ENCODE measurements around the gene KCNH2. TPM values are rescaled to one million over a fixed set of nuclear protein-coding genes. Genes with fewer than 3 reads are reported as not detected.

Gene KCNH2
- polyA plus RNA-seq, 1 of the 3 experiments (the other 2 are of a cell fraction): 2.2 TPM

DNA sequence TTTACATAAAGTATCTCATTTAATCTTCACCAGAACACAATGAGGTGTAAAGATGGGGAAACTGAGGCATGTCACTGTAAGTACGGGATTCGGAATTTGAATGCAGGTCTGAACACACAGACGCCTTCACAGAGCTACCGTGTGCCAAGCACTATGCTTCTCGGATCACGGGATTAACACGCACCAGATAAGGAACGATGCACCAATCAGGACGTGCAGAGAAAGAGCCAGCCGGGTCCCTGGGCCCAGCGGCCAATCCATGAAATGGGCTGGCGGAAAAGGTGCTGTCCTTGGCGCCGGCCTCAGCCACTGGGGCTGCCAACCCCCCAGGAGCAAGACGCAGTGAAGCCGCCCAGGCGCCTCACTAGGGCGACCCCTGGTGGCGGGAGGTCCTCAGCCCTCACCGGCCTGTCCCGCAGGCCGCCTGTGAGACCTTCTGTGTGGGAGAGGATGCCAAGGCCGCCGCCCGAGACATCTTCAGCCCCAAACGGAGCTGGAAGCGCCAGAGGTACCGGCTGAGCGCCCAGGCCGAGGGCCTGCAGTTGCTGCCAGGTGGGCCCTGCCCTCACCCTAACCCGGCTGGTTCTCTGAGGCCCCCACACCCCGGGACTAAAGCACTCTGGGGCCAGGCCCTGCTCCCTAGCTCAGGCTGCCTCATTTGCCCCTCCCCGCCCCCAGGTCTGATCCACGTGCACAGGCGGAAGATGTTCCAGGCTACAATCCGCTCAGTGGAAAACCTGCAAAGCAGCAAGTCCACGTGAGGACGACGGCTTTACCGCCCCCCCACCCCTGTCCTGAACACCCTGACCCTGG is 30.6 kb upstream of the KCNH2 start:
- Histone ChIP-seq H2AFZ (ENCODE audit: low read depth) (no peak overlapping the region), H3K27me3 (ENCODE audit: insufficient read depth) (0 out of 2 replicates have a peak, but pooled peaks cover 5% of the 10 kb centered on the region)

DNA sequence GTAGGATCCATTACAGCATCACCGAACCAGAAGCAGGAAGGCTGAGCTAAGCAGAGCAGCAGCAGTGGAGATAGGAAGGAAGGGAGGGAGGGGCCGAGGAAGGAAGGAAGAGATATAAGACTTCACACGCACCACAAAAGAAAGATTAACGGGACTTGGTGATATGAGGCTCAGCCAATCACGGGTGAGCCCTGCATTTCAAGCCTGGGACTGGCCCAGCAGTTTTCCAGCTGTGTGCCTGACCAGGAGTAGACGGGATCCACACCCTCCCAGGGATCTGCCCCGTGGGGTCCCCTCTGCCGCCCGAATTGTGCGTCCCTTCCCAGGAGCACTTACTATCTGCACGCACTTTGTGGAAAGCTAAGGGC is 30.0 kb upstream of the KCNH2 start:
- Histone ChIP-seq H3K4me2 (no peak overlapping the region), H3K9ac (no peak overlapping the region), H3K27me3 (ENCODE audit: insufficient read depth) (0 out of 2 replicates have a peak, but pooled peaks cover 5% of the 10 kb centered on the region), H3K79me2 (ENCODE audit: insufficient read depth) (no peaks in the 10 kb centered on the region), H3F3A (replicated peaks; ENCODE audit: insufficient read depth) (no peaks in the 10 kb centered on the region), H3K36me3 (replicated peaks in 1 of 2; ENCODE audit: control insufficient read depth in 1 of 2, insufficient read depth in 2 of 2, low read length in 1 of 2) (no peaks in the 10 kb centered on the region), H3K9me3 (no peaks in the 10 kb centered on the region), H4K20me1 (ENCODE audit: insufficient read depth) (no peaks in the 10 kb centered on the region), H3K27ac (ENCODE audit: low read depth in 2 of 2, low read length in 1 of 2) (no peak overlapping the region), H3K9me2 (no peaks in the 10 kb centered on the region), H3K4me3 (ENCODE audit: low read depth in 2 of 2, low read length in 1 of 2) (no peak overlapping the region), H2AFZ (ENCODE audit: low read depth) (no peak overlapping the region), H3K4me1 (ENCODE audit: control insufficient read depth in 1 of 2, insufficient read depth in 2 of 2, low read depth in 1 of 2, low read length in 1 of 2) (peaks cover 0 to 19% of the 10 kb centered on the region in 2 experiments; a peak in 1 of 4 replicates)
- TF ChIP-seq GATA2 (CRISPR knock-in tag; IDR thresholded peaks at IDR 0.05) (no peak), TAF1 (IDR thresholded peaks at IDR 0.05; ENCODE audit: borderline replicate concordance, low read depth, low read length) (no peak), FOSL2 (IDR thresholded peaks at IDR 0.05; ENCODE audit: borderline replicate concordance, low read depth) (no peak), MXI1 (IDR thresholded peaks at IDR 0.05; ENCODE audit: low read depth, low read length) (no peak), JUND (IDR thresholded peaks at IDR 0.05) (no peak), POLR2AphosphoS5 (IDR thresholded peaks at IDR 0.05; ENCODE audit: low read depth, low read length) (no peak), NFIC (IDR thresholded peaks at IDR 0.05; ENCODE audit: borderline replicate concordance) (no peak), YY1 (IDR thresholded peaks at IDR 0.05; ENCODE audit: low read depth) (no peak), NRF1 (IDR thresholded peaks at IDR 0.05; ENCODE audit: low read depth, low read length) (no peak), SMC3 (IDR thresholded peaks at IDR 0.05; ENCODE audit: low read depth, low read length) (no peak), MEF2A (IDR thresholded peaks at IDR 0.05; ENCODE audit: borderline replicate concordance, low read depth) (no peak), FOXJ3 (CRISPR knock-in tag; IDR thresholded peaks at IDR 0.05) (no peak), RAD21 (IDR thresholded peaks at IDR 0.05; ENCODE audit: low read length) (no peak), FOXM1 (IDR thresholded peaks at IDR 0.05; ENCODE audit: low read depth) (no peak)
- TF ChIP-seq, protein P1, sequence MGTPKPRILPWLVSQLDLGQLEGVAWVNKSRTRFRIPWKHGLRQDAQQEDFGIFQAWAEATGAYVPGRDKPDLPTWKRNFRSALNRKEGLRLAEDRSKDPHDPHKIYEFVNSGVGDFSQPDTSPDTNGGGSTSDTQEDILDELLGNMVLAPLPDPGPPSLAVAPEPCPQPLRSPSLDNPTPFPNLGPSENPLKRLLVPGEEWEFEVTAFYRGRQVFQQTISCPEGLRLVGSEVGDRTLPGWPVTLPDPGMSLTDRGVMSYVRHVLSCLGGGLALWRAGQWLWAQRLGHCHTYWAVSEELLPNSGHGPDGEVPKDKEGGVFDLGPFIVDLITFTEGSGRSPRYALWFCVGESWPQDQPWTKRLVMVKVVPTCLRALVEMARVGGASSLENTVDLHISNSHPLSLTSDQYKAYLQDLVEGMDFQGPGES (IDR thresholded peaks at IDR 0.05; ENCODE audit: low read depth, low read length): no peak
- TF ChIP-seq, protein P2, sequence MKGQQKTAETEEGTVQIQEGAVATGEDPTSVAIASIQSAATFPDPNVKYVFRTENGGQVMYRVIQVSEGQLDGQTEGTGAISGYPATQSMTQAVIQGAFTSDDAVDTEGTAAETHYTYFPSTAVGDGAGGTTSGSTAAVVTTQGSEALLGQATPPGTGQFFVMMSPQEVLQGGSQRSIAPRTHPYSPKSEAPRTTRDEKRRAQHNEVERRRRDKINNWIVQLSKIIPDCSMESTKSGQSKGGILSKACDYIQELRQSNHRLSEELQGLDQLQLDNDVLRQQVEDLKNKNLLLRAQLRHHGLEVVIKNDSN (IDR thresholded peaks at IDR 0.05; ENCODE audit: borderline replicate concordance, low read depth): no peak
- TF ChIP-seq, protein P3, sequence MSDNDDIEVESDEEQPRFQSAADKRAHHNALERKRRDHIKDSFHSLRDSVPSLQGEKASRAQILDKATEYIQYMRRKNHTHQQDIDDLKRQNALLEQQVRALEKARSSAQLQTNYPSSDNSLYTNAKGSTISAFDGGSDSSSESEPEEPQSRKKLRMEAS (IDR thresholded peaks at IDR 0.05; ENCODE audit: low read depth): no peak
- no peak for DNase-seq
- POLR2A ChIA-PET: interaction anchor here (0.9 to 1.0 kb wide), 2 partner anchors 10 to 36 kb away, joined by 3 read pairs; no protein-coding TSS in a partner anchor
- WGBS (ENCODE audit: low lambda C conversion rate): 85% methylated on average over 11 of the region's 11 CpGs
- CTCF ChIA-PET: interaction anchor here (0.7 to 11.3 kb wide), 13 partner anchors 10 to 241 kb away, joined by 3 to 151 read pairs (median 8); partner anchors contain the start of genes ATG9B, GBX1 and NOS3

More for the DNA sequence above, 30.6 kb upstream of the KCNH2 start:
- H3K4me1 ChIP-seq (ENCODE audit: control insufficient read depth in 1 of 2, insufficient read depth in 2 of 2, low read depth in 1 of 2, low read length in 1 of 2): peaks cover 0 to 24% of the 10 kb centered on the region in 2 experiments; a peak in 1 of 4 replicates
- POLR2A ChIA-PET: interaction anchor here (1.4 kb wide), 1 partner anchor 9 kb away, joined by 3 read pairs; no protein-coding TSS in a partner anchor
- TF ChIP-seq, protein P4, sequence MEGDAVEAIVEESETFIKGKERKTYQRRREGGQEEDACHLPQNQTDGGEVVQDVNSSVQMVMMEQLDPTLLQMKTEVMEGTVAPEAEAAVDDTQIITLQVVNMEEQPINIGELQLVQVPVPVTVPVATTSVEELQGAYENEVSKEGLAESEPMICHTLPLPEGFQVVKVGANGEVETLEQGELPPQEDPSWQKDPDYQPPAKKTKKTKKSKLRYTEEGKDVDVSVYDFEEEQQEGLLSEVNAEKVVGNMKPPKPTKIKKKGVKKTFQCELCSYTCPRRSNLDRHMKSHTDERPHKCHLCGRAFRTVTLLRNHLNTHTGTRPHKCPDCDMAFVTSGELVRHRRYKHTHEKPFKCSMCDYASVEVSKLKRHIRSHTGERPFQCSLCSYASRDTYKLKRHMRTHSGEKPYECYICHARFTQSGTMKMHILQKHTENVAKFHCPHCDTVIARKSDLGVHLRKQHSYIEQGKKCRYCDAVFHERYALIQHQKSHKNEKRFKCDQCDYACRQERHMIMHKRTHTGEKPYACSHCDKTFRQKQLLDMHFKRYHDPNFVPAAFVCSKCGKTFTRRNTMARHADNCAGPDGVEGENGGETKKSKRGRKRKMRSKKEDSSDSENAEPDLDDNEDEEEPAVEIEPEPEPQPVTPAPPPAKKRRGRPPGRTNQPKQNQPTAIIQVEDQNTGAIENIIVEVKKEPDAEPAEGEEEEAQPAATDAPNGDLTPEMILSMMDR (IDR thresholded peaks at IDR 0.05): peak; percentile 59
- no peak for TF ChIP-seq TEAD4 (IDR thresholded peaks at IDR 0.05; ENCODE audit: borderline replicate concordance, insufficient read depth)
- CTCF ChIA-PET: interaction anchor here (0.6 to 11.3 kb wide), 19 partner anchors 10 to 241 kb away, joined by 3 to 151 read pairs (median 7); partner anchors contain the start of genes ABCB8, ATG9B, CDK5 and NOS3
- no peaks in the 10 kb centered on the region for H3K36me3 ChIP-seq (replicated peaks in 1 of 2; ENCODE audit: control insufficient read depth in 1 of 2, insufficient read depth in 2 of 2, low read length in 1 of 2)
- no peaks in the 10 kb centered on the region for H3K79me2 ChIP-seq (ENCODE audit: insufficient read depth)
- no peak overlapping the region for H3K4me2 ChIP-seq
- no peak overlapping the region for H3K9ac ChIP-seq
- peak overlapping the region in 1 of 2 experiments; percentile 31; a peak in 1 of 4 replicates for H3K4me3 ChIP-seq (ENCODE audit: low read depth in 2 of 2, low read length in 1 of 2)
- no peaks in the 10 kb centered on the region for H3K9me3 ChIP-seq
- no peak overlapping the region for H3K27ac ChIP-seq (ENCODE audit: low read depth in 2 of 2, low read length in 1 of 2)
- no peaks in the 10 kb centered on the region for H3K9me2 ChIP-seq
- H3F3A ChIP-seq (replicated peaks; ENCODE audit: insufficient read depth): no peaks in the 10 kb centered on the region
- H4K20me1 ChIP-seq (ENCODE audit: insufficient read depth): no peaks in the 10 kb centered on the region
- 90% methylated on average over 33 of the region's 40 CpGs for WGBS (ENCODE audit: low lambda C conversion rate)
- peak; percentile 80 for DNase-seq
